GM12892 (cell line): Measurements from ENCODE around the gene CDH4.

Experiments
- POLR2A ChIP-seq: IDR thresholded peaks from 2 replicates; pipeline ENCODE4 v1.6.1; 2011; ENCODE audit warnings: low read depth, low read length, control low read depth
- POLR2AphosphoS5 ChIP-seq: IDR thresholded peaks from 2 replicates; pipeline ENCODE4 v1.6.1; 2011; ENCODE audit warnings: low read depth, low read length, control low read depth

- TF ChIP-seq POLR2A (no peak), POLR2AphosphoS5 (no peak)
These were observed 680.8 kb downstream of the CDH4 start for GRCh38 chr20:61932711-61933480.
